Vagina (tissue), 2 donors: ENCODE results near the gene RABGAP1L.

Experiments used
- CTCF ChIP-seq, 3 experiments: fragments of 450-650 bp in 2 of 3; fragments of 200-600 bp in 1 of 3; sonication (generic) in 1 of 3; IDR thresholded peaks; one replicate each; pipeline ENCODE4 v1.5.1; 2017 to 2019; ENCODE audit warnings: antibody characterized with exemption in 3 of 3, mild to moderate bottlenecking in 2 of 3, moderate library complexity in 2 of 3
- POLR2A ChIP-seq, 2 donors: fragments of 450-650 bp; IDR thresholded peaks; one replicate each; pipeline ENCODE4 v1.6.1; 2017; ENCODE audit warnings: antibody characterized with exemption in 2 of 2, mild to moderate bottlenecking in 2 of 2, moderate library complexity in 2 of 2
- POLR2AphosphoS5 ChIP-seq, 2 donors: sonication (generic); formaldehyde crosslinking; IDR thresholded peaks; one replicate each; pipeline ENCODE4 v1.9.0; 2017; ENCODE audit warnings: antibody characterized with exemption in 2 of 2, mild to moderate bottlenecking in 2 of 2, low read depth in 1 of 2; ENCODE audit not compliant: insufficient read depth in 1 of 2

GRCh38 chr1:174568551-174568950 is 409.2 kb downstream of the RABGAP1L start:
- TF ChIP-seq CTCF (IDR thresholded peaks at IDR 0.05) (no peak), POLR2AphosphoS5 (IDR thresholded peaks at IDR 0.05; ENCODE audit: insufficient read depth in 1 of 2, low read depth in 1 of 2) (no peak), POLR2A (IDR thresholded peaks at IDR 0.05) (no peak)
